ENCODE measurements around the gene TRIM37.
"Not testable (repeated sequence)": the region's sequence is repeated elsewhere in the genome, so short reads cannot be mapped to it uniquely, and the experiment has no call there.

The TRIM37 gene

GRCh38 chr17:59115474-59115873 is 8.8 kb upstream of the TRIM37 start:
- no peak for DNase-seq (ENCODE audit: low read depth in 2 of 2)

- no peak for DNase-seq (ENCODE audit: low read depth in 2 of 2)
Observed at GRCh38 chr17:59111539-59111938, 4.9 kb upstream of the TRIM37 start.

GRCh38 chr17:59110973-59111372 is 4.3 kb upstream of the TRIM37 start:
- no peak for DNase-seq (ENCODE audit: low read depth in 2 of 2)

- DNase-seq (ENCODE audit: low read depth in 2 of 2): no peak
Observed at GRCh38 chr17:59108400-59109102, 1.9 kb upstream of the TRIM37 start.

GRCh38 chr17:59107306-59107670 is 608 bp upstream of the TRIM37 start:
- no peak for DNase-seq (ENCODE audit: low read depth in 2 of 2)

- DNase-seq (ENCODE audit: low read depth in 2 of 2): peak; percentile 37 to 56
Observed at GRCh38 chr17:59105852-59106462, 723 bp downstream of the TRIM37 start.

GRCh38 chr17:59101178-59101577 is 5.5 kb downstream of the TRIM37 start:
- DNase-seq (ENCODE audit: low read depth in 2 of 2): no peak

- DNase-seq (ENCODE audit: low read depth in 2 of 2): no peak
Observed at GRCh38 chr17:59097876-59098275, 8.8 kb downstream of the TRIM37 start.

GRCh38 chr17:59094861-59095530 is 11.7 kb downstream of the TRIM37 start:
- DNase-seq (ENCODE audit: low read depth in 2 of 2): no peak

GRCh38 chr17:59093702-59094231 is 12.9 kb downstream of the TRIM37 start:
- DNase-seq (ENCODE audit: low read depth in 2 of 2): no peak

GRCh38 chr17:59093145-59093701 is 13.5 kb downstream of the TRIM37 start:
- DNase-seq (ENCODE audit: low read depth in 2 of 2): no peak

- DNase-seq (ENCODE audit: low read depth in 2 of 2): not testable (repeated sequence)
Observed at GRCh38 chr17:59090593-59090992, 16.1 kb downstream of the TRIM37 start.

- no peak for DNase-seq (ENCODE audit: low read depth in 2 of 2)
Observed at GRCh38 chr17:59084154-59084553, 22.5 kb downstream of the TRIM37 start.

GRCh38 chr17:59074494-59074893 is 32.2 kb downstream of the TRIM37 start:
- DNase-seq (ENCODE audit: low read depth in 2 of 2): no peak

GRCh38 chr17:59073972-59074371 is 32.7 kb downstream of the TRIM37 start:
- DNase-seq (ENCODE audit: low read depth in 2 of 2): no peak

GRCh38 chr17:59069856-59070255 is 36.8 kb downstream of the TRIM37 start:
- DNase-seq (ENCODE audit: low read depth in 2 of 2): no peak

- no peak for DNase-seq (ENCODE audit: low read depth in 2 of 2)
Observed at GRCh38 chr17:59067756-59068155, 38.9 kb downstream of the TRIM37 start.

- no peak for DNase-seq (ENCODE audit: low read depth in 2 of 2)
Observed at GRCh38 chr17:59067340-59067739, 39.3 kb downstream of the TRIM37 start.

GRCh38 chr17:59062509-59062908 is 44.2 kb downstream of the TRIM37 start:
- no peak for DNase-seq (ENCODE audit: low read depth in 2 of 2)

GRCh38 chr17:59056857-59057256 is 49.8 kb downstream of the TRIM37 start:
- DNase-seq (ENCODE audit: low read depth in 2 of 2): no peak

- DNase-seq (ENCODE audit: low read depth in 2 of 2): no peak
Observed at GRCh38 chr17:59049798-59050197, 56.9 kb downstream of the TRIM37 start.

GRCh38 chr17:59047616-59048015 is 59.1 kb downstream of the TRIM37 start:
- no peak for DNase-seq (ENCODE audit: low read depth in 2 of 2)

- DNase-seq (ENCODE audit: low read depth in 2 of 2): no peak
Observed at GRCh38 chr17:59046192-59046591, 60.5 kb downstream of the TRIM37 start.

All from stimulated activated CD8-positive, alpha-beta memory T cell treated with anti-CD3 and anti-CD28 coated beads, Interleukin-2, amount 100 ng/mL, for 1 hour (primary cell).